ENCODE results near the gene GET3. TPM values are rescaled to one million over a fixed set of nuclear protein-coding genes. Genes with fewer than 3 reads are reported as not detected.

Gene GET3
- total and polyA plus RNA-seq, 8 donors: 51.4 to 71.2 (median 58.6) TPM

DNA sequence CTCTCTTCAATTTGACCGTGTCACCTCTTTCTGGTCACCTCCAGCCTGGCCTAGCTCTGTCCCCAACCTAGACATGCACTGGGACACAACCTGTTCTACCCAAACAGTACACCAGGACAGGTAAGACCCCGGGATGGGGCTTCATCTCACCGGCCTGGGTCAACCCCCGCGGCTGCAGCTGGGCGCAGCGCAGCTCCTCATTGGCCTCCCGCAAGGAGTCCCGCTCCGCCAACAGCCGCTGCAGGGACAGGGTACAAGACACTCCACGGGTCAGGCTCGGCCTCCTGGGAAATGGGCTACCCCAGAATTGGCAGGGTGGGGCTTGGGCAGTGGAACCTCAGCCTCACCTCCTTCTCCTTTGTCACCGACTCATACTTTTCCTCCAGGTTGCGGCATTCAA is 30.4 kb downstream of the GET3 start:
- TF ChIP-seq, protein P1, sequence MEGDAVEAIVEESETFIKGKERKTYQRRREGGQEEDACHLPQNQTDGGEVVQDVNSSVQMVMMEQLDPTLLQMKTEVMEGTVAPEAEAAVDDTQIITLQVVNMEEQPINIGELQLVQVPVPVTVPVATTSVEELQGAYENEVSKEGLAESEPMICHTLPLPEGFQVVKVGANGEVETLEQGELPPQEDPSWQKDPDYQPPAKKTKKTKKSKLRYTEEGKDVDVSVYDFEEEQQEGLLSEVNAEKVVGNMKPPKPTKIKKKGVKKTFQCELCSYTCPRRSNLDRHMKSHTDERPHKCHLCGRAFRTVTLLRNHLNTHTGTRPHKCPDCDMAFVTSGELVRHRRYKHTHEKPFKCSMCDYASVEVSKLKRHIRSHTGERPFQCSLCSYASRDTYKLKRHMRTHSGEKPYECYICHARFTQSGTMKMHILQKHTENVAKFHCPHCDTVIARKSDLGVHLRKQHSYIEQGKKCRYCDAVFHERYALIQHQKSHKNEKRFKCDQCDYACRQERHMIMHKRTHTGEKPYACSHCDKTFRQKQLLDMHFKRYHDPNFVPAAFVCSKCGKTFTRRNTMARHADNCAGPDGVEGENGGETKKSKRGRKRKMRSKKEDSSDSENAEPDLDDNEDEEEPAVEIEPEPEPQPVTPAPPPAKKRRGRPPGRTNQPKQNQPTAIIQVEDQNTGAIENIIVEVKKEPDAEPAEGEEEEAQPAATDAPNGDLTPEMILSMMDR (IDR thresholded peaks at IDR 0.05): no peak

DNA sequence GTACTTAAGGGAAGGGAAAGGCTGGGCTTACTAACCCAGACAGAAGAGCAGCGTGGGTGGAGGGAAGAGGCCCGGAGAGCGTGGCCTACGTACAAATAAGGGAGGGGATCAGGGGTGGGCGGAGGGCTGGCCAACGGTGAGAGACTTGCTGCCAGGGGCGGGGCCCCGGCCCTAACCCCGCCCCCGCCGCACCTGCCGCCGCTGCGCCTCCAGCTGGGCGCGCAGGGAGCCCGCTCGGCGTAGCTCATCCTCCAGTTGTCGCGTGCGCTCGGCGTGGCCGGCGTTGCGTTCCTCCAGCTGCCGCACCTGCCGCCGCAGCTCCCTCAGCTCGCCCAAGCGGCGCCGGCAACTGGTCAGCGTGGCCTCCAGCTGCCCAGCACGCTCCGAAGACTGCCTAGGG is 32.4 kb downstream of the GET3 start:
- H3K4me1 ChIP-seq: peaks cover under 1 to 30% of the 10 kb centered on the region in 2 donors

More for the DNA sequence above, 30.4 kb downstream of the GET3 start:
- ATAC-seq: no peak
- Histone ChIP-seq H3K9me3 (no peaks in the 10 kb centered on the region), H3K4me3 (no peak overlapping the region), H3K27me3 (no peaks in the 10 kb centered on the region), H3K27ac (no peak overlapping the region), H3K36me3 (peaks cover 0 to 49% of the 10 kb centered on the region in 2 donors), H3K4me1 (peaks cover 0 to 27% of the 10 kb centered on the region in 2 donors)
- intact Hi-C loops (cut with DNase I): loop anchor here in 1 of 2 donors (5.0 kb wide), 1 partner anchor 35 kb away; the partner anchor contains the start of genes PRDX2 and THSD8
- no peak for DNase-seq

DNA sequence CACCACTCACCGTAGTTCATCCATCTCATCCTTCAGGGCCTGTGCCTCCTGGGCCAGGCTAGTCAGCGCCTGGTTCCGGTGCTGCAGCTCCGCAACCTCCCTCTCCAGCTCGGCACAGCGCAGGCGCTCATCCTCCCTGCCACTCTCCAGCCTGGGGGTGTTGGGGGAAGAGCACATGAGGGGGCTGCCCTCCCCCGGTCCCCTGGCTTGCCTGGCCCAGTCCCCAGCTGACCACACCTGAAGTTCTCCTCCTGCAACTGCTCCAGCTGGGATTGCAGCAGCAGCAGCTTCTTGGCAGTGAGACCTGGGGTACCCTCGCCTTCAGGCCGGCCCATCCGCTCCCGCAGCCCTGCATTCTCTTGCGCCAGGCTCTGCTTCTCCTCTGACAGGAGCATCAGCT is 33.6 kb downstream of the GET3 start:
- Histone ChIP-seq H3K4me1 (peaks cover 3 to 33% of the 10 kb centered on the region in 2 donors), H3K27ac (no peak overlapping the region), H3K36me3 (peaks cover 0 to 25% of the 10 kb centered on the region in 2 donors), H3K4me3 (no peak overlapping the region), H3K27me3 (no peaks in the 10 kb centered on the region), H3K9me3 (no peaks in the 10 kb centered on the region)
- intact Hi-C loops (cut with DNase I): no loop called here
- DNase-seq: no peak
- TF ChIP-seq, protein P1 (IDR thresholded peaks at IDR 0.05): no peak
- ATAC-seq: no peak

More for the DNA sequence above, 32.4 kb downstream of the GET3 start:
- no peaks in the 10 kb centered on the region for H3K9me3 ChIP-seq
- H3K36me3 ChIP-seq: peaks cover 0 to 30% of the 10 kb centered on the region in 2 donors
- no peak overlapping the region for H3K4me3 ChIP-seq
- TF ChIP-seq, protein P1 (IDR thresholded peaks at IDR 0.05): no peak
- ATAC-seq (peak; percentile 90), DNase-seq (peak in 2 of 4 donors; percentile 74 to 85)
- intact Hi-C loops (cut with DNase I): loop anchor here in 1 of 2 donors (5.0 kb wide), 1 partner anchor 33 kb away; the partner anchor contains the start of genes PRDX2 and THSD8
- no peak overlapping the region for H3K27ac ChIP-seq
- no peaks in the 10 kb centered on the region for H3K27me3 ChIP-seq

DNA sequence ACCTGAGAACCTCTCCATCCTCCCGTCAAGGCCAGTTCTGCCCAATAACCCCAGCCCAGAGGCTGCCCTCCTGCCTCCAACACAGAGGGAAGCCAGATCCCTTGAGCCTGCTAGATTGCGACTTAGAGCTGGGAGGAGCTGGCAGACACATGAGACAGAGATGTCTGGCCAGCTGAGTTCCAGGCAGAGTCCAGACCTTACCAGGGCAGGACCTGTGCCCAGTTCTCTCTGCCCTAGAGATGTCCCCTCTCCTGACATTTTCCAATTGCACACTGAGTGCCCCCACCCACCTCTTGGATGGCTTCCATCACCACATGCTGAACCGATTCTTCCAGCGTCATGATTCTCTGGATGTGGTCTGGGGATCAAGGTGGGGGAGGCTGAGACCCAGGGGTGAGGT is 35.0 kb downstream of the GET3 start:
- intact Hi-C loops (cut with DNase I): no loop called here

DNA sequence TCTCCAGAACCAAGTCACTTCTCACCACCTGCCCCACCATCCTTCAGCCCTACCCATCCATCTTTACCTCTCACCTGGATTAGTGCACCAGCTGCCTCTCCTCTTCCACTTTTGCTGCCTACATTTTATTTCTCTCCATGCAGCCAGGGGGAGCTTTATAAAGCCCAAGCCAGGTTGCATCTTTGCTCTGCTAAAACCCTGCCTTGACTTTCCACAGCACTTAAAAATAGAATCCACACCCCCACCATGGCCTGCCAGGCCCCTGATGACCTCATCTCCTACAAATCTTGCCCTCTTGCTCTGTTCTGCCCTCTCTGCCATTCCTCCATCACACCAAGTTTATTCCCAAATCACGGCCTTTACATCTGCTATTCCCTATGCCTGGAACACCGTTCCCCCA is 36.3 kb downstream of the GET3 start:
- Histone ChIP-seq H3K4me3 (no peak overlapping the region), H3K36me3 (peaks cover 0 to 12% of the 10 kb centered on the region in 2 donors), H3K4me1 (peaks cover 6 to 47% of the 10 kb centered on the region in 2 donors), H3K9me3 (no peaks in the 10 kb centered on the region), H3K27me3 (no peaks in the 10 kb centered on the region), H3K27ac (no peak overlapping the region)
- no peak for DNase-seq
- no peak for ATAC-seq
- intact Hi-C loops (cut with DNase I): no loop called here
- TF ChIP-seq, protein P1 (IDR thresholded peaks at IDR 0.05): no peak

More for the DNA sequence above, 35.0 kb downstream of the GET3 start:
- DNase-seq (no peak), ATAC-seq (no peak)
- Histone ChIP-seq H3K9me3 (no peaks in the 10 kb centered on the region), H3K27ac (no peak overlapping the region), H3K4me1 (peaks cover 3 to 40% of the 10 kb centered on the region in 2 donors), H3K36me3 (peaks cover 0 to 21% of the 10 kb centered on the region in 2 donors), H3K27me3 (no peaks in the 10 kb centered on the region), H3K4me3 (no peak overlapping the region)
- TF ChIP-seq, protein P1 (IDR thresholded peaks at IDR 0.05): no peak
